Activated CD4-positive, alpha-beta T cell treated with anti-CD3 and anti-CD28 coated beads, Interleukin-2, amount 50 U/mL, for 24 hours (primary cell): ENCODE results near the gene CORO6.
A peak's percentile ranks its signal among the peaks of the same experiment; 100 is the strongest.

ENCODE experiments used
- DNase-seq, 2 donors: peaks; one replicate each; pipeline ENCODE4 v3.0.0-alpha.2; 2020; ENCODE audit warnings: low read depth in 1 of 2, low spot score in 1 of 2

The CORO6 gene

GRCh38 chr17:29633886-29634285 is 11.2 kb upstream of the CORO6 start:
- no peak for DNase-seq

- DNase-seq, result no peak
Observed at GRCh38 chr17:29630630-29631193, 8.0 kb upstream of the CORO6 start.

GRCh38 chr17:29629839-29630238 is 7.1 kb upstream of the CORO6 start:
- no peak for DNase-seq

GRCh38 chr17:29628644-29629043 is 5.9 kb upstream of the CORO6 start:
- no peak for DNase-seq

- DNase-seq, result no peak
Observed at GRCh38 chr17:29627951-29628350, 5.2 kb upstream of the CORO6 start.

GRCh38 chr17:29625037-29625750 is 2.5 kb upstream of the CORO6 start:
- DNase-seq, result no peak

GRCh38 chr17:29624586-29624985 is 1.9 kb upstream of the CORO6 start:
- DNase-seq, result no peak

- DNase-seq, result no peak
Observed at GRCh38 chr17:29623283-29623647, 553 bp upstream of the CORO6 start.

GRCh38 chr17:29621751-29622194 is 939 bp downstream of the CORO6 start:
- no peak for DNase-seq

- DNase-seq, result no peak
Observed at GRCh38 chr17:29620779-29621500, 1.8 kb downstream of the CORO6 start.

- no peak for DNase-seq
Observed at GRCh38 chr17:29620271-29620670, 2.4 kb downstream of the CORO6 start.

- no peak for DNase-seq
Observed at GRCh38 chr17:29619251-29619650, 3.5 kb downstream of the CORO6 start.

GRCh38 chr17:29618272-29619065 is 4.2 kb downstream of the CORO6 start:
- no peak for DNase-seq

- peak; percentile 69 to 80 for DNase-seq
Observed at GRCh38 chr17:29617481-29618271, 5.0 kb downstream of the CORO6 start.

GRCh38 chr17:29617125-29617480 is 5.6 kb downstream of the CORO6 start:
- peak; percentile 83 to 88 for DNase-seq

GRCh38 chr17:29616300-29617048 is 6.2 kb downstream of the CORO6 start:
- DNase-seq, result no peak

- peak; percentile 65 to 76 for DNase-seq
Observed at GRCh38 chr17:29615492-29616299, 7.0 kb downstream of the CORO6 start.

- no peak for DNase-seq
Observed at GRCh38 chr17:29615048-29615385, 7.7 kb downstream of the CORO6 start.

- DNase-seq, result no peak
Observed at GRCh38 chr17:29614349-29615047, 8.2 kb downstream of the CORO6 start.
